Measurements from ENCODE around the gene PDGFA. TPM values are rescaled to one million over a fixed set of nuclear protein-coding genes. Genes with fewer than 3 reads are reported as not detected.

The PDGFA gene
- total and polyA plus RNA-seq, 4 donors = 21.8 to 40.6 (median 25.6) TPM

DNA sequence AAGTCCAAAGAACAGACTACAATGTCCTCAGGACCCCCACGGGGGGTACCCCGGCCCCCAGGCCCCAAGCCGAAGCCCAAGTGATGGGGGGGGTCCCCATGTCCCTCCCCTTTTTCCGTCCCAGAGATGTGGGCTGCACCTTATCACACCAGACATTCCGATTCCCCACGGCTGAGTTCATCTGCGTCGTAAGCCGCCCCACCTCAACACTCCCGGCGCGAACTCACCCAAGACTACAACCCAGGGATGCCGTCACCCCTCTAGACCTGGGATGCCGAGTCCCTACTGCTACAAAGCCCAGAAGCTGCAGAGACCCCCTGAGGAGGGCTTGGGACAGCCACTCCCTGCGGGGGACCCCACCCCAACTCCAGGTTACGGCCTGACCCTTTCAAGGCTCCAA lies 14.5 kb downstream of the PDGFA start:
- WGBS, 2 donors = 78 to 93% methylated on average over 16 of the region's 16 CpGs
- no peak overlapping the region for H3K9ac ChIP-seq (ENCODE audit: insufficient read depth in 1 of 2, low read length in 2 of 2)
- peak overlapping the region in 1 of 2 donors; percentile 61 for H3K27ac ChIP-seq (ENCODE audit: low read depth in 1 of 2, low read length in 1 of 2)
- H3K4me3 ChIP-seq = no peak overlapping the region
- H3K27me3 ChIP-seq (ENCODE audit: control insufficient read depth in 3 of 3, insufficient read depth in 3 of 3, low read length in 2 of 3) = no peaks in the 10 kb centered on the region
- ATAC-seq (ENCODE audit: insufficient read depth, low FRiP score) (no peak), DNase-seq (no peak)
- TF ChIP-seq, protein P1, sequence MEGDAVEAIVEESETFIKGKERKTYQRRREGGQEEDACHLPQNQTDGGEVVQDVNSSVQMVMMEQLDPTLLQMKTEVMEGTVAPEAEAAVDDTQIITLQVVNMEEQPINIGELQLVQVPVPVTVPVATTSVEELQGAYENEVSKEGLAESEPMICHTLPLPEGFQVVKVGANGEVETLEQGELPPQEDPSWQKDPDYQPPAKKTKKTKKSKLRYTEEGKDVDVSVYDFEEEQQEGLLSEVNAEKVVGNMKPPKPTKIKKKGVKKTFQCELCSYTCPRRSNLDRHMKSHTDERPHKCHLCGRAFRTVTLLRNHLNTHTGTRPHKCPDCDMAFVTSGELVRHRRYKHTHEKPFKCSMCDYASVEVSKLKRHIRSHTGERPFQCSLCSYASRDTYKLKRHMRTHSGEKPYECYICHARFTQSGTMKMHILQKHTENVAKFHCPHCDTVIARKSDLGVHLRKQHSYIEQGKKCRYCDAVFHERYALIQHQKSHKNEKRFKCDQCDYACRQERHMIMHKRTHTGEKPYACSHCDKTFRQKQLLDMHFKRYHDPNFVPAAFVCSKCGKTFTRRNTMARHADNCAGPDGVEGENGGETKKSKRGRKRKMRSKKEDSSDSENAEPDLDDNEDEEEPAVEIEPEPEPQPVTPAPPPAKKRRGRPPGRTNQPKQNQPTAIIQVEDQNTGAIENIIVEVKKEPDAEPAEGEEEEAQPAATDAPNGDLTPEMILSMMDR (IDR thresholded peaks at IDR 0.05; ENCODE audit: control extremely low read depth, extremely low read depth) = no peak
- peaks cover 0 to 39% (median 2%) of the 10 kb centered on the region in 4 donors for H3K36me3 ChIP-seq (ENCODE audit: control insufficient read depth in 4 of 4, insufficient read depth in 4 of 4, low read length in 4 of 4)
- no peaks in the 10 kb centered on the region for H3K9me3 ChIP-seq (ENCODE audit: control insufficient read depth in 4 of 4, insufficient read depth in 3 of 4, low read length in 3 of 4)
- H3K4me1 ChIP-seq (ENCODE audit: control insufficient read depth in 5 of 5, insufficient read depth in 5 of 5, low read length in 5 of 5) = peaks cover 0 to 33% (median 6%) of the 10 kb centered on the region in 5 donors

DNA sequence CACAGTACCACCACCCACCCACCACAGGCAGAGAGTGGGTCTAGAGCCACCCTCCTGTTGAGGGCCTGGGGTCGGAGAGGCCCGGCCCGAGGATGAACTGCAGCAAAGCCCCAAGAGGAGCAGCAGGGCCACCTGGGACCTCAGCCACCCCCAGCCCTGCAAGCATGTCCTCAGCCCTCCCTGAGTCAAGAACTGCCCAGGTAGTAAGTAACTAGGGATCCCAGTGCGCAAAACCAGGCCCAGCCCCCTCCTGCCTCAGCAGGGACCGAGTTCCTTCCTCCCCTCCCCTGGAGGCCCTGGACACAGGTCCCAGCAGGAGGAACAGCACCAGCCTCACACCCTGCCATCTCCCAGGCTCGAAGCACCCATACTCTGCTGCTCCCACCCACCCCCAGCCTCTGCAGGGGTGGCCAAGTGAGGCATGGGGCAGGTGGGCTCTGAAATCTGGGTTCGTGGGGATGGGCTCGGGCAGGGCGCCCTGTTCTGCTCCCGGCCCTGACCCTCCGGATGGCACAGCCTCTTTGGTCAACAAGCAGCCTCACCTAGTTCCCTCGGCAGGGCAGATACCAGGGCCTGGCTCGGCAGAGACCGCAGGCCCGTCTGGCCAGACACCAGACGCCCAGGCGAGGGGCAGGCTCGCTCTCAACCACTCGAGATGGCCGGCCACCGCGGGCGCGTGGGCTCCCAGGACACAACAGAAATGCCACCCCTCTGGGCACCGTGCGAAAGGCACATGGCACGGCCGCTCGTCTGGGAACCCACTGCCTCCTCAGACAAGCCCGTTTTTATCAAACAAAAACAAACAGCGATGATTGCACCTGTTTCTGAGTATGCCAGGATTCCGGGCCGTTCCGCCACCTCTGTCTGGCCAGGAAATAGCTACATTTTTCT lies 15.2 kb downstream of the PDGFA start:
- Histone ChIP-seq H3K27ac (ENCODE audit: low read depth in 1 of 2, low read length in 1 of 2) (peak overlapping the region in 1 of 2 donors; percentile 78), H3K4me3 (no peak overlapping the region), H3K9ac (ENCODE audit: insufficient read depth in 1 of 2, low read length in 2 of 2) (peak overlapping the region in 1 of 2 donors; percentile 37), H3K36me3 (ENCODE audit: control insufficient read depth in 4 of 4, insufficient read depth in 4 of 4, low read length in 4 of 4) (peaks cover 0 to 38% (median 3%) of the 10 kb centered on the region in 4 donors), H3K27me3 (ENCODE audit: control insufficient read depth in 3 of 3, insufficient read depth in 3 of 3, low read length in 2 of 3) (no peaks in the 10 kb centered on the region), H3K4me1 (ENCODE audit: control insufficient read depth in 5 of 5, insufficient read depth in 5 of 5, low read length in 5 of 5) (peaks cover 0 to 33% (median 6%) of the 10 kb centered on the region in 5 donors), H3K9me3 (ENCODE audit: control insufficient read depth in 4 of 4, insufficient read depth in 3 of 4, low read length in 3 of 4) (no peaks in the 10 kb centered on the region)
- DNase-seq (no peak), ATAC-seq (ENCODE audit: insufficient read depth, low FRiP score) (no peak)
- TF ChIP-seq, protein P1 (IDR thresholded peaks at IDR 0.05; ENCODE audit: control extremely low read depth, extremely low read depth) = no peak
- WGBS, 2 donors = 72 to 86% methylated on average over 34 of the region's 34 CpGs

DNA sequence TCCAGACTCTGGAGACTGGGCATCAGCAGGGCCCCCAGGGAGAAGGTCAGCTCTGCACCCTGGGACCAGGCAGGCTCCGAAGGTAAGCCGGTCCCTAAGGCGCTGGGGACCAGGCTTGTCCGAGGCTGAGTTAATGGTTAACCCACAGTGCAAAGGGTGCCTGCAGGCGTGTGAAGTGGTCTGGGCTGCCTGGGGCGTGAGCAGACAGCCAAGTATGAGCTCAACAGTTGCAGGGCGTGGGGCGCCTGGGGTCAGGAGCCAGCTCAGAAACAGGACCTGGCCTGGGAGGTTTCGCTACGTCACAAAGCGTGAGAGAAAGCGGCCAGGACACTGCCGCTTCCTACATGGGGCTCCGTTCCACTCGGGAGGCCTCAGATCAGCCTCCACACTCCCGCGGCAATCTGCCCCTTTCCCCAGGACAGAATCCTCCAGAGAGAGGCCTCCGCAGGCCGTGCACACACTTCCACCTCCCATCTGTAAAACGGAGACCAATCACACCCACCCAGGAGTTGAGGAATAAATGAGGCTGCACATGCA lies 16.0 kb downstream of the PDGFA start:
- peak; percentile 67 for ATAC-seq (ENCODE audit: insufficient read depth, low FRiP score)
- Histone ChIP-seq H3K4me3 (no peak overlapping the region), H3K9ac (ENCODE audit: insufficient read depth in 1 of 2, low read length in 2 of 2) (no peak overlapping the region), H3K27ac (ENCODE audit: low read depth in 1 of 2, low read length in 1 of 2) (peak overlapping the region; percentile 37 to 78), H3K4me1 (ENCODE audit: control insufficient read depth in 5 of 5, insufficient read depth in 5 of 5, low read length in 5 of 5) (peaks cover 0 to 33% (median 6%) of the 10 kb centered on the region in 5 donors), H3K36me3 (ENCODE audit: control insufficient read depth in 4 of 4, insufficient read depth in 4 of 4, low read length in 4 of 4) (peaks cover 0 to 37% (median 3%) of the 10 kb centered on the region in 4 donors), H3K9me3 (ENCODE audit: control insufficient read depth in 4 of 4, insufficient read depth in 3 of 4, low read length in 3 of 4) (peaks cover 0 to 1% (median 0%) of the 10 kb centered on the region in 4 donors), H3K27me3 (ENCODE audit: control insufficient read depth in 3 of 3, insufficient read depth in 3 of 3, low read length in 2 of 3) (no peaks in the 10 kb centered on the region)
- 66 to 88% methylated on average over 20 of the region's 20 CpGs for WGBS, 2 donors
- TF ChIP-seq, protein P1 (IDR thresholded peaks at IDR 0.05; ENCODE audit: control extremely low read depth, extremely low read depth) = no peak
- DNase-seq = peak; percentile 58 to 81 (median 79)
